GM18507 (cell line): ENCODE results near the gene FBXO8.

Source experiments
- DNase-seq: peaks from one replicate; pipeline ENCODE4 v3.0.0; 2011; ENCODE audit warnings: low read depth; ENCODE audit not compliant: insufficient read length; ENCODE audit errors: extremely low spot score
- FAIRE-seq: peaks from 2 replicates; lab custom pipeline; 2011; peaks lifted over from hg19 to GRCh38; lab: Jason Lieb, UNC

The FBXO8 gene

DNA sequence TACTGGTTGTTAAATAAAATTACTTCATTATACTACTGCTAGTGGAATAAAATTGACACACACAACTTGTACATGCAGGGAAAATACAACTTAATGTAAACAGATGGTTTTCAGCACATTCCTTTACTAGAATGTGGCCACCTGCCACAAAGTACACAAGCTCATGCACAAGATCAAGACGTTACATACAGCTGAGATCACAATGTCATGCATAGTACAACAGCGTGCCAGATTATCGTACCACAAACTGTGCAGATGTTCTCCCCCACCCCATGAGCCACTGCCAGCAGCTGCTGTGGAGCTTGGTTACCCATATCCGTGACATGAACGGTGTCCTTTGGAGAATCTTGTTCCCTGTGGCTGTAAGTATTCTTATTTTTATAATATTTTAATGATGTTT lies 27.7 kb downstream of the FBXO8 start:
- FAIRE-seq (no peak), DNase-seq (no peak)

DNA sequence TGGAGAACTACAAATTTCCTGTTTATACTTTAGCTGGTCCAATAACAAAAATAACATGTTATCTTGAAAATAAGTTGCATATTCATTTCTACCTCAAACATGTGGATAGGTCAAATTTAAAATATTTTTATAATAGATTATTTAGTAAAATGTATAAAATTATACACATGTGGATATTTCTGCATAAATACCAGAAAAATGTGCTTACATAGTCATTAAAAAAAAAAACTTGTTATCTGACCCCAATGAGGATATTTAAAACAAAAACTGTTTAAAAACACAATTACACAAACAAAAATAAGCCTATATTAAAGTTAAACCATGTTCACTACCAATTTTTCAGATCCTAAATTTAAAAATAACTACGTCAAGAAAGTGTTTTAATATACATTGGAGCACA lies 28.1 kb downstream of the FBXO8 start:
- FAIRE-seq, result no peak
- DNase-seq, result no peak

DNA sequence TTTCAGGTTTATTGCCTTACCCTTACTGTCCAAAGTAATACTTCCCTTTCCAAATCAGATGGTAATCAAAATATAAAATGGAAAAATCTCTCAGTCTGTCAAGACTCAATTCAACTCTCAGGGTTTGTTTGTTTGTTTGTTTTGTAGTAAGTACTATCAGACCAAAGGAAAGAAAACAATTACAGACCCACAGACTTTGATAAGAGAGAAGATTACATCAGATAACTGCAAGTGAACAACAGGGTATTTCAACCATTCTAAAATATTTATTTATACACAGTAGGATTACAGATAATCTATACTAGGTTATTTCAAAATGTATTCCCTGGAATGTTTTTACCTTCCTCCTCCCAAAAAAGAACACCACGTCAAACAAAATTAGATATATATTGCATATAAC lies 28.9 kb downstream of the FBXO8 start:
- FAIRE-seq (no peak), DNase-seq (no peak)

DNA sequence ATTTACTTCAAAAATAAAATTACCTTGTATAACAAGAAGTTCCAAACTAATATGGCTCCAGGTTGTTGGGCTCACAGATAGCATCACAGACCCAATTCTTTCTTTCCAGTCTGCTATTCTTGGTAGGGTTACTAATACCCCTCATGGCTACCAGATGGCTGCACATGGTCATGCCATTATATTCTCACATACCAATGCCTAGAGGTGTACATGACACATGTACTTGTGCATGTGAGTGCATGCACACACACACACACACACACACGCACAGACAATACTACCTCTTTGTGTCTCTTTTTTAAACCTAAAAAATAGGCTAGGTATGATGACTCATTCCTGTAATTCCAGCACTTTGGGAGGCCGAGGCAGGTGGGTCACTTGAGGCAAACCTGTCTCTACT lies 31.1 kb downstream of the FBXO8 start:
- no peak for DNase-seq
- no peak for FAIRE-seq

DNA sequence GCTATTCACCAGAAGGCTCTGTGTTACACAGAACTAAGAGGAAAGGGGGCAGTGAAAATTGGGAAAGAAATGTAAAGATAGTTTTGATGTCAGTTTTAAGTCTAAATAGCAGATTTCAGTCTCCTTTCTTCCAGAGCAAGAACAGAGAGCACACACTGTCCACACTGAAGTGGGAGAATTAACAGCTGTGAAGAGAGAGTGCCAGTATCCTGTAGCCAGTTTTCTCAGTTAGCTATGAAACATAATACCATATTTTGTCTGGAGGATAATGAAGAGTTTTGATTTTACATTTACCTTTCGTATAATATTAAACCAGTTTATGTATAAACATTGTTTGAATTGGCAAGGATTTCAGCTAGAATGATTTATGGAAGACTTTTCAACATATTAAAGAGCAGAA lies 35.1 kb downstream of the FBXO8 start:
- DNase-seq (no peak), FAIRE-seq (no peak)

DNA sequence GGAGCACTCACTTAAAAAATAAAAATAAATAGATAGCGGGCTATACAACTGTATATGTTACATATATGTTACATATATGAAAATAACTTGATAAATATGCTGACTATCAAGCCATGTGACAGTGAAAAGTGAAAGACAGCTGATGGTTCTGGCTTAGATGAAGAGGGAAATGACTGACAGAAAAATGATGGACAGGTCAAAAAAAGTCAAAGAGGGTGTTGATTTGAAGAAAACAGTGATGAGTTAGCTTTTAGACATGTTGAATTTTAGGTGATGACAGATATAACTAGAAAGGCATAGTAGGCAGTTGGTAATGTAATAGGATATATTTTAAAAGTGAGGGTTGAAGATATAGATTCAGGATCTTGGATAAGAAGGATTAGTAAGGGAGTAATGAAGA lies 37.8 kb downstream of the FBXO8 start:
- DNase-seq, result no peak
- no peak for FAIRE-seq

DNA sequence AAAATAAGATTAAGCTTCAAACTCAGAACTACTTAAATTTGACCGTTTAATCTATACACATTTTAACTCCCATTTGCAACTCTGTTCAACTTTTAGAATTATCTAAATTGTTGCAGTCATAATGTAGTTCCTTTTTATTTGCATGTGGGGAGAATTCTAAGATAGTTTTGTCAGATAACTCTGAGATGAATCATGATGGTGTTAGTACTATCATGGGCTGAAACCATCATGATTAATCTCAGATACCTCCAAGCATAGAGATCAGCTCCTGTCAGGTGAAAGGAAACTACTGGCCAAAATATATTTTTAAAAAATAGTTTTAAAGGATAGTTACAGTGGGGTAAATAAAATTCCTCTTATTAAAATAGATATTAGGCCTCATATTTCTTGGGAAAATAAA lies 39.0 kb downstream of the FBXO8 start:
- DNase-seq (no peak), FAIRE-seq (no peak)

DNA sequence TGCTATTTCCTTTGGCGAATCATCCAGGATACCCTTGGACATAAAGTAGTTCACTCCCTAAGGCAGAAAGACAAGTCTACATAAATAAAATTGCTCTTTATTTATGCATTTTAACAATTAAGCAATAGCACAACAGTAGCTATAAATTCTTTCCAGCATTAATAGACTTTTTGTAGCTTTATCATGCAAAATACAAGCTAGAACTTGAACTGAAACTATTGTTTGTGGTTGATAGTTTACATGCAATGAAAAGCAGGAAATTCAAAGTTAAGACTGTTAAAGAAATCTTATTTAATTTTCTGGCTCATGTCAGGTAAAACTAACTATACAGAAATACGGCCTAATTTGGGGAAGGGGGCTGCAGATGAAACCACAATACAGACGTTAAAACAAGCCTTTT lies 42.3 kb downstream of the FBXO8 start:
- FAIRE-seq (no peak), DNase-seq (no peak)

DNA sequence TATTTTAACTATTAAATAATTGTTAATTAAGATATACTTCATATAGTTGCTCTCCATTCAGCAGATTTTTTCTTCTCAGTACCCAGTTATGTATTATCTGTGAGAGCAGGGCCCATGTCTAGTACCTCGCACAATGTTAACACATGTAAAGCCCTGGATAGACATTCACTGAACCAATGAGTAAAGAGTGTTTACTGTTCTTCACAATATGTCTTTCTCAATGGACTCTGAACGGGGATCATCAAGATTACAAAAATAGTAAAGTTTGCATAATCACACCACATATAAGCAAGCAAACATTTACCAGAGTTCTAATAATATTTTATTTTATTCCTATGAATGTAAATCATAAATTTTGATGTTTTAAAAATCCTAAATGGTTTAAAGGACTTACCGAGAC lies 47.1 kb downstream of the FBXO8 start:
- no peak for DNase-seq
- FAIRE-seq, result no peak

DNA sequence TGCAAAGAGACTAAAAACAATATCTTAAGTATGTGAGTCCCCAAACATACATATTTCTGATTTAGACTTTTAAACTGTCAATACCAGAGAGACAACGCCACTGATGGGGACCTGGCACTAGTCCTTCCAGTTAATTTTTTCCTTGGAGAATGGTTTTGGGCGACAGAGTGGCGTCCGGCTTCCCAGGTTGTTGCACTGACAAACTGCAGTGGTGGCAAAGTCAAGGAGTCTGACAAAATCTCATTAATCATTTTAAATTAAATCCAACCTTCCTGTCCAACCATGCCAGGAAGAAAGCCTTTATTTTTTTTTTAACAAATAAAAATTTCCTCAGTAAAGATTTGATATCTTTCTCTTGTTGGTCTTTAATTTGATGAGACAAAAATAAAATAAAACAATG lies 52.8 kb downstream of the FBXO8 start:
- FAIRE-seq (peak; percentile 18), DNase-seq (no peak)

DNA sequence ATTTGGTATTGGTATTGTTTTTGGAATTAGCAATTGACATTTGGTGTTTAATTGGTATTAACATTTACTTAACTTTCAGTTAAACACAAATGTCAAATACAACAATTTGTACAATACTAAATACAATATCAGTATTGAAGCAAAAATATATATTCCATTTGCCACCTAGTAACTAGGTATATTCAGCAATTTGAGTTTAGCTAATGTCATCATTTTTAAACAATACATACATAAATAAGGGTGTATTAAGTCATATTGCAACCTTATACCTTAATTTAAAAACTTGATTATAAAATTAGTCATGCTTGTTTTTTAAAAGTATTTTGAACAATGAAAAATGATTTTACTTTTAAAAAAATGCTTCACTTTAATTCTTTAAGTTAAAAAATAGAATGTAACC lies 53.3 kb downstream of the FBXO8 start:
- FAIRE-seq (no peak), DNase-seq (no peak)

DNA sequence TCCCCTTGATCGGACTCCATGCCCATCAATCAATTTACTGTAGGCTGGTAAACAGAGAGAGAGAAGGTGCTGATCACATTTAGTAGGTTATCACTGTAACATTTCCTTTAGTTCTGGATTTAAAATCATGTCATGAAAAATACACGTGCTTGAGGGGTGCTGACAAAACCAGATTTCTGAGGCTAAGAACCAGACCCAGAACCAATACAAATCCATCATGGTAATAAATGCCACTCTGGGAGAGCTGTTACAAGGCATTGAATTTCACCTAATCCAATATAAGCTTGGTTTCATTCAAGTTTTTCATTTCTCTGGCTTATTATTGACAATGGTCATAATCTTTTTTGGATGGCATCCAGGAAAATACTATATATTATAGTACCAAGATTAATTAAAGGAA lies 54.5 kb downstream of the FBXO8 start:
- DNase-seq, result no peak
- FAIRE-seq, result no peak

DNA sequence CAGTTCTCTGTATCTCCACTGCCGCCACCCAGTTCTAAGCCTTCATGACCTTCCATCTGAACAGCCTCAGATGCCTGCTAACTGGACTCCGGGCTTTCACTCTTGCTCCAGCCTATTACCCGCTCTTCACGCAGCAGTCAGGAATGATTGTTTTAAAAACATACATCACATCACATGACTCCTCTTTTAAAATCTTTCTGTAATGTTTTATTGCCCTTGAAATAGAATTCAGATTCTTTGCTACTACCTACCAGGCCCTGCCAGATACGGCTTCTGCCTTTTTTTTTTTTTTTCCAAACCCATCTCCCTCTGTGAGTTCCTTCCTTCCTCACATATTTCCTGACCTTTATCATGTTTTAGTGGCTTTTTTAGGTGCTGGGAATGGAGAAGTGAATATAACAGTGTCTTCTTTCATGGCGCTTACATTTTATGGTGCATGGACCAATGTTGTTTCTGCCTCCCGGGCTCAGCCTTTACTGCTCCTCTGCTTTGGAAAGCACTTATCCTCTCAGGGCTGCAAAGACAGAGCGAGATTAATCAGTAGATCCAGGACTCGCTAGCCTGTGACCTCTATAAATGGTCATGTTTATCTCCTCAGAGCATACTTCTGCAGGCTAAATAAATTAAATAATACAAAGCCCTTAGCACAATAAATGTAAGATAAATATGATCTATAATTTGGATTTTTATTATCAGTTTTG lies 58.0 kb downstream of the FBXO8 start:
- no peak for FAIRE-seq

DNA sequence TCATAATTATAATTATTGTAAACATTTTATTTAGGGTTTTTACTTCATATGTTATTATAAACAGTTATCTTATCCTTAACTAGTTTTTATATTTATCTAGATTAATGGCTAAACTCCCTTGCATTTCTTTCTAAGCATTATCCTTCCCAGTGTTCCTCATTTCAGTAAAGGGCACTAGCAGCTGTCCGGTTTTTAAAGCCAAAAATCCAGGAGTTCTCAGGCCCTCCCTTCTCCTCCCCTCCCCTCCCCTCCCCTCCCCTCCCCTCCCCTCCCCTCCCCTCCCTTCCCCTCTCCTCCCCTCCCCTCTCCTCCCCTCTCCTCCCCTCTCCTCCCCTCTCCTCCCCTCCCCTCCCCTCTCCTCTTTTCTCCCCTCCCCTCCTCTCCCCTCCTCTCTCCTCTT lies 58.9 kb downstream of the FBXO8 start:
- FAIRE-seq, result no peak
- no peak for DNase-seq

More for the DNA sequence above, 58.0 kb downstream of the FBXO8 start:
- no peak for DNase-seq

DNA sequence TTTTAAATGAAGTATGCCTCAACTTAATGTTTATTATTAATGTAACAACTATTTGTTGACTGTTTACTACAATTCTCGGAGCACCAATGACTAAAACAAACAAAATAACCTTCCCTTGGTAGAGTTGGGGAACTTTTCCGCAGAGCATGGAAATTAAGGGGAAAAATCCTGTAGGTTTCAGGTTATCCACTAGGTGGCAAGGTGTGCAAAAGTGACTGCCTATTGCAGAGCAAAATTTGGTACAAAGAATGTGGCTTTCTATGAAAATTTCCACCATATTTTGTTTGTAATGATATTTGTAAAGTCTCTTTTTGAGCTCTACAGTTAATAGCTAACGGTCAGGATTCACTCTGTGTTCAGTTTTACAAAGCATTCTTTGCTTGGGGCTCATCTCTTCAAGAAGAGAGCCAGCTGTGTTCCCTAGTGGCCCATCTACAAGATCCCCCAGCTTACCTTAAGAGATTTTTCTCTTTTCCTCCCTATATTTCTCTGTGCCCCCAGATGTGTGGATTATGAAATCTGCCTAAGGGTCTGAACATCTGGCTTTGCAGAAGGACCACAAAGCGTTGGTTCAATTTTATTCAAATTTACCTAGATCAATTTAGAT lies 61.1 kb downstream of the FBXO8 start:
- DNase-seq, result no peak

DNA sequence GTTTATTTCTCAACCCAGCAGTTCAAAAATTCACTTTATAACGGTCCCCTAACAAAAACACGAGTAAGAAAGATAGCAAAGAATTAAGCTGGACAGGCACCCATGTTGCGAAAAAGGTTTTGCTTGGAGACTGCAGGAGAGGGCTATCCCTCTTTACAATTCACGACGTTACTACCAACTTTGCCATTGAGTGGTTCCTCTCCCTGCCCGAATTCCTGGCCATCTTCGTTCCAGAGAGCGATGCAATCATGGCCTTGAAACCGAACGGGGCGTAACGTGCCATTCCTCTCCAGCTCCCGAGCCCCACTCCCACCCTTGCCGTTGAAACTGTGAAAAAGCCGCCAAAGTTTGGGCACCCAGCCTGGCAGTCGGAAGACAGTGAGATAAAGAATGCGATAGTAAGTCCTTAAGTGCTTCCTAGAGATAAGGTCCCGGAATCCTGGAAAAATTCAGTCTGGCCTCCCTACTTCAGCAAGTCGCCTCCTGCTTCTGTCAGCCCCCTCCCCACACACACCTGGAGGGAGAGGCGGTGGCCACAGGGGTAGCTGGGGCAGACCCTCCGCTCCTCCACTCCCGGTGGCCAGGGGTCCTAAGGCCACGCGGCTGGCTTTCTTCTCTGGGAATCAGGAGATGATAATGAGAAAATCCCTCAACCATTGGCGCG lies 65.2 kb downstream of the FBXO8 start:
- FAIRE-seq (no peak), DNase-seq (no peak)

More for the DNA sequence above, 61.1 kb downstream of the FBXO8 start:
- FAIRE-seq, result peak; percentile 71

DNA sequence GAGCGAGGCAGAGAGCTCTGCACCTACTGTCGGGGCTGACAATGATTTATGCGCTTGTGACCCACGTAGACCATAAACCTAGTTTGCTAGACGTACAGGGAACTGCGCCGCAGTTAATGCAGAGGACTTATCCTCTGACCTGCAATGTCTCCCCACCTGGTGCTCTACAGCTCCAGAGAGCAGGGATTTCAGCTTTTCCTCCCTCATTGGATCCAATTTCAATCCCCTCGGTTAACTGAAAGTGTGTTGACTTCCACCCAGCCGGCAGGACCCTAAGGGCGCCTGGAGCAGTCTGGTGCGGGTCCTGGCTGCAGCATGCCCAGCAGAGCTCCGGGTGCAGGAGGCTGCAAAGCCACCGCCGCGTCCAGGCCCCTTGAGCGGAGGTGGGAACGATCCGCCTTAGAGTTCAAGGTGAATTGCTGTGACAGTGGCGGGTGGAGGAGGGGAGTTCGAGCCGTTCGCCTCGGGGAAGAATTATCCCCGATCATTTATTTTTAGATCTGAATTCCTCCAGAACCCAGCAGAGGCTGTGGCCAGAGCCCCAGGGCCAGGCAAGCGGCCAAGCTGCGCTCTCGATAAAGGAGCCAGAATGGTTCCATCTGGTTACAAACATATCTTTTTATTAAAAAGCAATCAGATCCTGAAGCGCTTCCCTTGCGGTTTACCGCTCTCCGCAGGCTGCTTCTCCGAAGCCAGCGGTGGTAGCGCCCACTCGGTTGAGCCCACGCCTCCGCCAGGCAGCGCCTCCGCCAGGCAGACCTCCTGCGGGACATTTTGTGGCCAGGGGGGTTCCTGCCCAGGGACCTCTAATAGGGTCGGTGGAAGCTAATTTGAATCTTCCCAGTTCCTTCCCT lies 66.0 kb downstream of the FBXO8 start:
- DNase-seq (no peak), FAIRE-seq (no peak)

DNA sequence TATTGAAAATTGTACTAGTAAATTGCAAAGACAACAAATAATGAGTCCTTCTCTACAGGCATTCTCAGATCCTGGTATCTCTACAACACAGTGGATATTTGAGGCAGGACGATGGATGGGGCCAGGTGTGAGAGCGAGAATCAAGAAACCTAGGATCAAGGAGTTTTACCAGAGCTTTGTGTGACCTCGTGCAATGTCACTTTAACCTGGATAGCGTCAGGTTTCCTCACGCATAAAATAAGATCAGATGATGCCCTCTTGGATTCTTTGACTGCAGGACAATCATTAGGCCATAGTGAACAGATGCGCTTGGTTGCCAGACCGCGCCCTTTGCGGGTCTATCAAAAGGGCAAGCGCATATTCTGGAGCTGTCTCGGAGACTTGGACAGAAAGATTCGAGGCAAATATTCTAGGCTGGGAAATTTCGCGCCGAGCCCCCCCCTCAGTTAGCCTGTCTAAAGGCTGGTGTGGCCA lies 66.6 kb downstream of the FBXO8 start:
- no peak for DNase-seq
- no peak for FAIRE-seq

DNA sequence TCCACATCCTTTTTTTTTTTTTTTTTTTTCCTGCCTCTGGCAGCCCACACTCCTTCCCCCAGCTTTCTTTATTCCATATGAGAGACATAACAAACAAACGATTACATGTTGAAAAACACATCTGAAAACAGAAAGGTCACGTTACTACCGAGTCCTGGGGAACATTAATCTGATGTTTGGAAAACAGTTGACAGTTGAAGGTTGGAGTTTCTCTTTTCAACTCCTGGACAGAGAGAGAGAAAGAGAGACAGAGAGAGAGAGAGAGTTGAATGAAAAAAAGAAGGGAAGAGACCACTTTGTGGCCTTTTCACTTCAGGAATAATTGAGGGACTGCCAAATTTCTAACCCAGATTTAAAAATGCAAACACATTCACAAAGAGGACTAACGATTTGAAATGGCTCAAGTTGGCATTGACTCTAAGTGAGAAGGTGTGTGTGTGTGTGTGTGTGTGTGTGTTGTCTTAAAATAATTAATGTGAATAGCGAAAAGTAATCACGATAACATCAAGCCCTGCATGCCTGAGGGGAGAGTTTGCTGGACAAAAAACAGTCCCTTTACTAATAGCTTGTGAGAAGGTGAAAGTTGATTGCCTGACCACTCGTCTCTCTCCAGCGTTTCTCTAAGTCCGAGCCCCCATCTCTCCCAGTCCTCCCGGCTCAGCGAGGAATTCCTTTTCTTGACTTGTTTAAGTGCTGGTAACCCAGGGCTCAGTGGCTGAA lies 67.3 kb downstream of the FBXO8 start:
- FAIRE-seq (no peak), DNase-seq (no peak)
